Sciatic nerve (tissue), 2 donors: ENCODE results near the gene EIF5B. TPM values are rescaled to one million over a fixed set of nuclear protein-coding genes. Genes with fewer than 3 reads are reported as not detected.
"Not testable (repeated sequence)": the region's sequence is repeated elsewhere in the genome, so short reads cannot be mapped to it uniquely, and the experiment has no call there.

Source experiments
- ATAC-seq: fragments of 200-7000 bp; cut with Tn5 transposase; one replicate; pipeline ENCODE4 v1.9.1; 2020; ENCODE audit warnings: mild to moderate bottlenecking, moderate library complexity
- DNase-seq: peaks from one replicate; pipeline ENCODE4 v3.0.0-alpha.2; 2020; ENCODE audit warnings: low spot score
- intact Hi-C: fragments of 100-400 bp; cut with DNase I; formaldehyde crosslinking; loops from one replicate; pipeline ENCODE4 v1.14.2; 2022
- total RNA-seq: library from RNA; stranded (reverse); fragmentation: NEBNext Ultra II Directional; extraction: Animal tissue kit (Norgen Biotek cat#: 25700); gene quantifications from one replicate; pipeline ENCODE4 v1.2.1, GENCODE V29; 2021
- donor health status: DM: no; HTN: no; CAD: no.
- donor health status: DM: no; HTN: no; CAD: no.

The EIF5B gene
- total RNA-seq, result 41.0 TPM

- intact Hi-C loops, result no loop called here
- ATAC-seq, result peak; percentile 96
- peak; percentile 97 for DNase-seq
Measured at GRCh38 chr2:99337113-99338028, at the start of gene EIF5B. EIF5B (plus strand) TSS chr2:99337389; CDS start chr2:99337555, 166 bp downstream.

GRCh38 chr2:99297994-99298393 is 39.2 kb upstream of the EIF5B start:
- intact Hi-C loops, result no loop called here
- no peak for DNase-seq
- no peak for ATAC-seq

- intact Hi-C loops, result no loop called here
- DNase-seq (no peak), ATAC-seq (no peak)
Measured at GRCh38 chr2:99299580-99299979, 37.6 kb upstream of the EIF5B start.

GRCh38 chr2:99301097-99301496 is 36.1 kb upstream of the EIF5B start, which contains the start of gene LYG1:
LYG1 (minus strand) TSS chr2:99301197; CDS start chr2:99295670, 5,527 bp downstream.
- DNase-seq, intact Hi-C loops, ATAC-seq: not testable (repeated sequence)

- DNase-seq (no peak), ATAC-seq (no peak)
- intact Hi-C loops, result loop anchor here (10.0 kb wide), 1 partner anchor 233 kb away; no protein-coding TSS in a partner anchor
Measured at GRCh38 chr2:99317161-99317872, 19.9 kb upstream of the EIF5B start.

- DNase-seq, ATAC-seq: not testable (repeated sequence)
- intact Hi-C loops, result loop anchor here (10.0 kb wide), 1 partner anchor 233 kb away; no protein-coding TSS in a partner anchor
Measured at GRCh38 chr2:99317873-99318200, 19.4 kb upstream of the EIF5B start.

GRCh38 chr2:99325384-99325783 is 11.8 kb upstream of the EIF5B start:
- intact Hi-C loops, result no loop called here
- no peak for DNase-seq
- no peak for ATAC-seq

- DNase-seq, result peak; percentile 98
- intact Hi-C loops, result no loop called here
- peak; percentile 98 for ATAC-seq
Measured at GRCh38 chr2:99335911-99336803, 1.0 kb upstream of the EIF5B start, which contains the start of gene TXNDC9. TXNDC9 (minus strand) TSS chr2:99336333; CDS start chr2:99333210, 3,123 bp downstream.

GRCh38 chr2:99336804-99337112 is 431 bp upstream of the EIF5B start:
- intact Hi-C loops, result no loop called here
- DNase-seq, result no peak
- ATAC-seq, result no peak

- no peak for DNase-seq
- ATAC-seq, result no peak
- intact Hi-C loops, result no loop called here
Measured at GRCh38 chr2:99338029-99338585, 918 bp downstream of the EIF5B start.

GRCh38 chr2:99340669-99341236 is 3.6 kb downstream of the EIF5B start:
- intact Hi-C loops, result no loop called here
- no peak for DNase-seq
- ATAC-seq, result no peak

- ATAC-seq (no peak), DNase-seq (no peak)
- intact Hi-C loops, result no loop called here
Measured at GRCh38 chr2:99342536-99342935, 5.3 kb downstream of the EIF5B start.

GRCh38 chr2:99345446-99345845 is 8.3 kb downstream of the EIF5B start:
- intact Hi-C loops, DNase-seq, ATAC-seq: not testable (repeated sequence)

GRCh38 chr2:99346218-99346617 is 9.0 kb downstream of the EIF5B start:
- ATAC-seq, result no peak
- DNase-seq, result no peak
- intact Hi-C loops, result no loop called here

- ATAC-seq, result no peak
- no peak for DNase-seq
- intact Hi-C loops, result no loop called here
Measured at GRCh38 chr2:99348173-99348572, 11.0 kb downstream of the EIF5B start.

- DNase-seq (no peak), ATAC-seq (no peak)
- intact Hi-C loops, result no loop called here
Measured at GRCh38 chr2:99350194-99350593, 13.0 kb downstream of the EIF5B start.

GRCh38 chr2:99354070-99354469 is 16.9 kb downstream of the EIF5B start:
- ATAC-seq (no peak), DNase-seq (no peak)
- intact Hi-C loops, result no loop called here

GRCh38 chr2:99354825-99355224 is 17.6 kb downstream of the EIF5B start:
- DNase-seq, intact Hi-C loops, ATAC-seq: not testable (repeated sequence)
